HepG2 (cell line): Measurements from ENCODE around the gene HS3ST4. TPM values are rescaled to one million over a fixed set of nuclear protein-coding genes. Genes with fewer than 3 reads are reported as not detected.

ENCODE experiments used
- ATAC-seq: fragments of 200-7000 bp; cut with Tn5 transposase; 3 replicates; pipeline ENCODE4 v1.9.1; 2020; ENCODE audit warnings: mild to moderate bottlenecking, moderate library complexity
- BruUV-seq: library from RNA; stranded (reverse); fragments of 400-500 nt; replicated peaks from 2 replicates; lab custom pipeline; 2021; lab: Mats Ljungman, UMichigan
- CTCF ChIA-PET: fragments of 300-600 bp; formaldehyde crosslinking; extraction: SDS; loops from one replicate; lab custom pipeline; 2021; ENCODE audit warnings: low total read pairs, inconsistent platforms, low intra/inter-chr PET ratio; lab: Yijun Ruan, JAX
- POLR2A ChIA-PET: fragments of 350-600 bp; sonication (Branson Sonifier 250); formaldehyde crosslinking; loops from one replicate; lab custom pipeline; 2020; ENCODE audit warnings: antibody characterized with exemption, inconsistent platforms; lab: Yijun Ruan, JAX
- DNase-seq: peaks from one replicate; pipeline ENCODE4 v3.0.0-alpha.2; 2015; ENCODE audit warnings: low spot score
- FAIRE-seq: peaks from 3 replicates; lab custom pipeline; 2011; peaks lifted over from hg19 to GRCh38; lab: Jason Lieb, UNC
- H2AFZ ChIP-seq: one replicate; pipeline ENCODE4 v1.6.1; 2011; ENCODE audit warnings: low read length, inconsistent platforms
- H3K27ac ChIP-seq: fragments of 300-600 bp; 3 replicates; pipeline ENCODE4 v1.8.0; 2011; ENCODE audit warnings: mixed run types, mild to moderate bottlenecking, mixed read lengths, low read length, inconsistent platforms; ENCODE audit not compliant: insufficient read depth; ENCODE audit errors: extremely low read length
- H3K27me3 ChIP-seq, 2 experiments: fragments of 200-600 bp in 1 of 2; 2 replicates in 1 of 2; 3 replicates in 1 of 2; pipeline versions ENCODE4 v1.6.0 to v1.8.0; 2011; ENCODE audit warnings: low read length in 2 of 2, mild to moderate bottlenecking in 2 of 2, moderate library complexity in 2 of 2, inconsistent platforms in 1 of 2; ENCODE audit not compliant: insufficient read depth in 2 of 2, control insufficient read depth in 1 of 2
- H3K36me3 ChIP-seq, 2 experiments: fragments of 200-600 bp in 1 of 2; replicated peaks in 1 of 2; 2 replicates in 1 of 2; 3 replicates in 1 of 2; pipeline versions ENCODE4 v1.5.1 to v1.8.0; 2011; ENCODE audit warnings: low read length in 2 of 2, inconsistent platforms in 1 of 2; ENCODE audit not compliant: insufficient read depth in 2 of 2, control insufficient read depth in 1 of 2
- H3K4me1 ChIP-seq: 2 replicates; pipeline ENCODE4 v1.5.1; 2012; ENCODE audit warnings: low read length, inconsistent platforms; ENCODE audit not compliant: insufficient read depth
- H3K4me2 ChIP-seq: 2 replicates; pipeline ENCODE4 v1.6.0; 2011; ENCODE audit warnings: low read depth, low read length, inconsistent platforms
- H3K4me3 ChIP-seq, 3 experiments: fragments of 200-600 bp in 1 of 3; sonication (generic), shearing (Covaris generic) in 1 of 3; replicated peaks in 1 of 3; 2 replicates each; pipeline ENCODE4 v1.5.1; 2011 to 2016; ENCODE audit warnings: low read length in 3 of 3, inconsistent platforms in 2 of 3, low read depth in 2 of 3, mild to moderate bottlenecking in 2 of 3, control low read depth in 1 of 3, mixed read lengths in 1 of 3; ENCODE audit not compliant: insufficient read depth in 1 of 3
- H3K79me2 ChIP-seq: one replicate; pipeline ENCODE4 v1.6.1; 2011; ENCODE audit warnings: low read length, inconsistent platforms; ENCODE audit not compliant: insufficient read depth
- H3K9ac ChIP-seq: 2 replicates; pipeline ENCODE4 v1.6.0; 2011; ENCODE audit warnings: mild to moderate bottlenecking, low read depth, low read length, inconsistent platforms; ENCODE audit not compliant: insufficient read depth
- H3K9me3 ChIP-seq: 2 replicates; pipeline ENCODE4 v1.5.1; 2012; ENCODE audit warnings: mild to moderate bottlenecking, low read length
- H4K20me1 ChIP-seq: 2 replicates; pipeline ENCODE4 v1.6.0; 2011; ENCODE audit warnings: inconsistent platforms, mild to moderate bottlenecking, low read length, moderate library complexity; ENCODE audit not compliant: insufficient read depth
- CEBPZ ChIP-seq: IDR thresholded peaks from 2 replicates; pipeline ENCODE4 v1.6.1; 2012; ENCODE audit warnings: low read length, improper control_type of control experiment
- GLI4 ChIP-seq: sonication (generic); formaldehyde crosslinking; IDR thresholded peaks from 2 replicates; pipeline ENCODE4 v1.5.1; 2020; ENCODE audit warnings: missing genetic modification reagents, mild to moderate bottlenecking, moderate library complexity, borderline replicate concordance
- KLF13 ChIP-seq: sonication (generic); formaldehyde crosslinking; IDR thresholded peaks from 2 replicates; pipeline ENCODE4 v1.4.0; 2020; ENCODE audit warnings: mild to moderate bottlenecking, missing genetic modification reagents
- NFATC3 ChIP-seq: sonication (generic); formaldehyde crosslinking; IDR thresholded peaks from 2 replicates; pipeline ENCODE4 v1.5.1; 2020; ENCODE audit warnings: mild to moderate bottlenecking, missing genetic modification reagents
- TCF7 ChIP-seq: sonication (generic); IDR thresholded peaks from 2 replicates; pipeline ENCODE4 v1.6.1; 2016; ENCODE audit warnings: antibody characterized with exemption, low read depth
- ZNF253 ChIP-seq: sonication (generic); formaldehyde crosslinking; IDR thresholded peaks from 2 replicates; pipeline ENCODE4 v1.8.0; 2022; ENCODE audit warnings: mild to moderate bottlenecking, missing genetic modification reagents, borderline replicate concordance
- ZNF441 ChIP-seq: sonication (generic); formaldehyde crosslinking; IDR thresholded peaks from 2 replicates; pipeline ENCODE4 v1.7.0; 2021; ENCODE audit warnings: missing genetic modification reagents, borderline replicate concordance
- WGBS: methylation state at CpG from one replicate; pipeline ENCODE4 v1.1.6; 2017; ENCODE audit warnings: low lambda C conversion rate; 5-methylcytosine and 5-hydroxymethylcytosine counted together
- in situ Hi-C: cut with HindIII; loops from 2 replicates; pipeline ENCODE4 v1.10.0; 2017; ENCODE audit warnings: low pct_unique_long_range_greater_than_20kb; ENCODE audit not compliant: extremely low pct_ligation_motif_present
- intact Hi-C: fragments of 100-400 bp; cut with micrococcal nuclease; formaldehyde crosslinking; loops from one replicate; pipeline ENCODE4 v1.10.0; 2022; ENCODE audit not compliant: unreplicated experiment
- polyA plus RNA-seq, 8 experiments: library from polyadenylated mRNA; depleted of rRNA in 3 of 8; stranded (reverse) in 7 of 8; unstranded in 1 of 8; fragments of >200 nt; fragmentation: Illumina TruSeq in 4 of 8; extraction: Trizol in 4 of 8; gene quantifications; 2 replicates each; pipeline versions ENCODE4 v1.2.1 to v1.2.3, GENCODE V29; 2011 to 2016; ENCODE audit warnings: low read depth in 4 of 8, missing spikeins in 1 of 8, mixed read lengths in 1 of 8; ENCODE audit not compliant: insufficient read depth in 1 of 8
- total RNA-seq, 5 experiments: library from RNA; depleted of rRNA; stranded (reverse); fragments of >200 nt; fragmentation: Illumina TruSeq; extraction: Trizol; gene quantifications; 2 replicates each; pipeline ENCODE4 v1.2.3, GENCODE V29; 2016; ENCODE audit warnings: low read depth in 1 of 5

HS3ST4 gene
- total and polyA plus RNA-seq, 2 of the 13 experiments (the other 11 are each of a cell fraction or from before 2014, with no cell fraction given), result not detected

- CTCF ChIA-PET, result no interaction called here
- H2AFZ ChIP-seq, result no peak overlapping the region
- no peak overlapping the region for H3K4me3 ChIP-seq
- peaks cover 23% of the 10 kb centered on the region for H3K9me3 ChIP-seq
- no peak overlapping the region for H3K27ac ChIP-seq
- in situ Hi-C loops (no loop called here), intact Hi-C loops (no loop called here)
- H3K36me3 ChIP-seq, result no peaks in the 10 kb centered on the region
- H3K4me2 ChIP-seq, result no peak overlapping the region
- H3K27me3 ChIP-seq, result no peaks in the 10 kb centered on the region
- ATAC-seq, result no peak
- no peak for TF ChIP-seq ZNF441 (CRISPR knock-in tag)
- TF ChIP-seq CEBPZ, result no peak
- no peak for TF ChIP-seq ZNF253 (CRISPR knock-in tag)
- TF ChIP-seq GLI4 (CRISPR knock-in tag), result no peak
- no peak for TF ChIP-seq NFATC3
- no peak for TF ChIP-seq TCF7
- no peak for TF ChIP-seq KLF13 (CRISPR knock-in tag)
- no peak for DNase-seq
- H3K4me1 ChIP-seq, result no peaks in the 10 kb centered on the region
- POLR2A ChIA-PET, result no interaction called here
- H3K79me2 ChIP-seq, result no peaks in the 10 kb centered on the region
- no TSS peak for BruUV-seq
- H4K20me1 ChIP-seq, result no peaks in the 10 kb centered on the region
- H3K9ac ChIP-seq, result no peak overlapping the region
- 0% methylated on average over 3 of the region's 3 CpGs for WGBS
- no peak for FAIRE-seq
Measured at GRCh38 chr16:25748092-25748654, 56.4 kb downstream of the HS3ST4 start.
